CD4-positive, alpha-beta memory T cell (primary cell): ENCODE results near the gene B4GALNT4. TPM values are rescaled to one million over a fixed set of nuclear protein-coding genes. Genes with fewer than 3 reads are reported as not detected.

Experiments
- CTCF ChIA-PET: fragments of 350-600 bp; sonication (Branson Sonifier 250); formaldehyde crosslinking; loops from one replicate; lab custom pipeline; 2021; ENCODE audit warnings: inconsistent platforms; ENCODE audit not compliant: partially characterized antibody; lab: Charles Lee
- POLR2A ChIA-PET: fragments of 350-600 bp; sonication (Branson Sonifier 250); formaldehyde crosslinking; loops from one replicate; lab custom pipeline; 2021; ENCODE audit not compliant: partially characterized antibody; lab: Charles Lee
- DNase-seq, 5 donors: peaks; one replicate each; pipeline versions ENCODE4 v3.0.0 to v3.0.0-alpha.2; 2020 to 2022; ENCODE audit warnings: mixed read lengths in 1 of 5
- H3K27ac ChIP-seq: one replicate; pipeline ENCODE4 v1.7.0; 2013; ENCODE audit warnings: low read depth, low read length
- H3K27me3 ChIP-seq: 2 replicates; pipeline ENCODE4 v1.7.0; 2013; ENCODE audit warnings: mild to moderate bottlenecking, low read length, moderate library complexity; ENCODE audit not compliant: insufficient read depth
- H3K36me3 ChIP-seq: 2 replicates; pipeline ENCODE4 v1.7.0; 2013; ENCODE audit warnings: mild to moderate bottlenecking, low read length, moderate library complexity; ENCODE audit not compliant: insufficient read depth
- H3K4me1 ChIP-seq: 2 replicates; pipeline ENCODE4 v1.7.0; 2013; ENCODE audit warnings: mild to moderate bottlenecking, low read length, moderate library complexity; ENCODE audit not compliant: insufficient read depth
- H3K4me3 ChIP-seq, 2 donors: one replicate each; pipeline ENCODE4 v1.7.0; 2013; ENCODE audit warnings: low read length in 2 of 2, mild to moderate bottlenecking in 1 of 2
- H3K9me3 ChIP-seq, 2 donors: one replicate each; pipeline ENCODE4 v1.7.0; 2013; ENCODE audit warnings: low read length in 2 of 2, control low read depth in 1 of 2; ENCODE audit not compliant: control insufficient read depth in 1 of 2
- H3K27ac Mint-ChIP-seq, 7 donors: one replicate each; pipeline ENCODE4 v1.8.0; 2020 to 2021; ENCODE audit warnings: mixed read lengths in 7 of 7, mild to moderate bottlenecking in 6 of 7, inconsistent platforms in 3 of 7, moderate library complexity in 3 of 7
- H3K27me3 Mint-ChIP-seq, 2 donors: one replicate each; pipeline ENCODE4 v1.8.0; 2020 to 2021; ENCODE audit warnings: mixed read lengths in 2 of 2
- H3K36me3 Mint-ChIP-seq, 2 donors: one replicate each; pipeline ENCODE4 v1.8.0; 2020 to 2021; ENCODE audit warnings: mixed read lengths in 2 of 2, inconsistent platforms in 1 of 2, mild to moderate bottlenecking in 1 of 2
- H3K4me1 Mint-ChIP-seq, 4 donors: one replicate each; pipeline ENCODE4 v1.8.0; 2020 to 2021; ENCODE audit warnings: mixed read lengths in 4 of 4, mild to moderate bottlenecking in 1 of 4
- H3K4me3 Mint-ChIP-seq, 8 donors: one replicate each; pipeline ENCODE4 v1.8.0; 2020 to 2021; ENCODE audit warnings: mixed read lengths in 8 of 8, mild to moderate bottlenecking in 7 of 8, moderate library complexity in 6 of 8, inconsistent platforms in 3 of 8
- H3K9me3 Mint-ChIP-seq, 8 donors: one replicate each; pipeline ENCODE4 v1.8.0; 2020 to 2021; ENCODE audit warnings: mixed read lengths in 8 of 8, mild to moderate bottlenecking in 5 of 8, inconsistent platforms in 3 of 8, moderate library complexity in 1 of 8
- intact Hi-C: fragments of 100-400 bp; cut with micrococcal nuclease; formaldehyde crosslinking; loops from one replicate; pipeline ENCODE4 v1.15.1; 2023
- polyA plus RNA-seq, 2 donors: library from polyadenylated mRNA; unstranded; fragments of 300-500 nt; fragmentation: Illumina TruSeq; gene quantifications; one replicate each; pipeline ENCODE4 v1.2.3, GENCODE V29; 2021
- total RNA-seq, 2 experiments: library from RNA; stranded (reverse); gene quantifications; one replicate each; pipeline ENCODE4 v1.2.3, GENCODE V29; 2021

Gene B4GALNT4
- total and polyA plus RNA-seq, 4 experiments from 2014 or later = 2.2 to 2.4 TPM; not detected in 2

- H3K27me3 Mint-ChIP-seq = peaks cover 18 to 20% of the 10 kb centered on the region in 2 donors
- no peak overlapping the region for H3K4me3 ChIP-seq
- intact Hi-C loops = no loop called here
- CTCF ChIA-PET = interaction anchor here (0.8 to 5.4 kb wide), 16 partner anchors 10 to 158 kb away, joined by 3 to 67 read pairs (median 6); partner anchors contain the start of genes BET1L, IFITM2, PTDSS2 and RIC8A
- peaks cover 0 to 7% of the 10 kb centered on the region in 2 donors for H3K9me3 ChIP-seq
- POLR2A ChIA-PET = interaction anchor here (1.0 to 4.8 kb wide), 10 partner anchors 42 to 158 kb away, joined by 3 to 25 read pairs (median 5); partner anchors contain the start of genes BET1L, PGGHG and RIC8A
- peaks cover 0 to 5% of the 10 kb centered on the region in 2 donors for H3K36me3 Mint-ChIP-seq
- H3K9me3 Mint-ChIP-seq = peaks cover 0 to 6% (median 2%) of the 10 kb centered on the region in 8 donors
- peaks cover 22% of the 10 kb centered on the region for H3K27me3 ChIP-seq
- H3K27ac ChIP-seq = no peak overlapping the region
- H3K4me3 Mint-ChIP-seq = no peak overlapping the region
- no peak for DNase-seq
- H3K27ac Mint-ChIP-seq = no peak overlapping the region
- peaks cover 18% of the 10 kb centered on the region for H3K4me1 ChIP-seq
- no peaks in the 10 kb centered on the region for H3K36me3 ChIP-seq
- peaks cover 7 to 20% (median 15%) of the 10 kb centered on the region in 4 donors for H3K4me1 Mint-ChIP-seq
Observed at GRCh38 chr11:364991-365725, 4.1 kb upstream of the B4GALNT4 start.

GRCh38 chr11:365831-366230 is 3.5 kb upstream of the B4GALNT4 start:
- no peak overlapping the region for H3K27ac Mint-ChIP-seq
- H3K27ac ChIP-seq = no peak overlapping the region
- H3K36me3 ChIP-seq = no peaks in the 10 kb centered on the region
- CTCF ChIA-PET = interaction anchor here (1.2 to 5.4 kb wide), 4 partner anchors 11 to 57 kb away, joined by 3 to 34 read pairs (median 6); no protein-coding TSS in a partner anchor
- peaks cover 0 to 5% of the 10 kb centered on the region in 2 donors for H3K36me3 Mint-ChIP-seq
- peaks cover 18 to 24% of the 10 kb centered on the region in 2 donors for H3K27me3 Mint-ChIP-seq
- H3K9me3 ChIP-seq = peaks cover 0 to 4% of the 10 kb centered on the region in 2 donors
- H3K4me1 Mint-ChIP-seq = peaks cover 7 to 25% (median 15%) of the 10 kb centered on the region in 4 donors
- peaks cover 0 to 6% (median 1%) of the 10 kb centered on the region in 8 donors for H3K9me3 Mint-ChIP-seq
- peaks cover 22% of the 10 kb centered on the region for H3K27me3 ChIP-seq
- no peak for DNase-seq
- H3K4me3 Mint-ChIP-seq = no peak overlapping the region
- POLR2A ChIA-PET = interaction anchor here (1.9 kb wide), 1 partner anchor 41 kb away, joined by 5 read pairs; no protein-coding TSS in a partner anchor
- no peak overlapping the region for H3K4me3 ChIP-seq
- intact Hi-C loops = no loop called here
- H3K4me1 ChIP-seq = peaks cover 21% of the 10 kb centered on the region

- peaks cover 18 to 27% of the 10 kb centered on the region in 2 donors for H3K27me3 Mint-ChIP-seq
- Histone ChIP-seq H3K36me3 (no peaks in the 10 kb centered on the region), H3K4me1 (peaks cover 21% of the 10 kb centered on the region), H3K27me3 (peaks cover 22% of the 10 kb centered on the region), H3K4me3 (no peak overlapping the region), H3K9me3 (no peaks in the 10 kb centered on the region), H3K27ac (no peak overlapping the region)
- H3K27ac Mint-ChIP-seq = peak overlapping the region in 3 of 7 donors; percentile 42 to 75 (median 61)
- ChIA-PET POLR2A (interaction anchor here (1.2 to 1.4 kb wide), 2 partner anchors 37 to 46 kb away, joined by 3 to 4 read pairs; partner anchors contain the start of gene SIGIRR), CTCF (interaction anchor here (1.1 to 1.2 kb wide), 4 partner anchors 12 to 117 kb away, joined by 3 to 5 read pairs (median 3); no protein-coding TSS in a partner anchor)
- H3K9me3 Mint-ChIP-seq = peaks cover 0 to 3% (median 0%) of the 10 kb centered on the region in 8 donors
- H3K4me3 Mint-ChIP-seq = peak overlapping the region; percentile 47 to 82 (median 72)
- peaks cover 0 to 5% of the 10 kb centered on the region in 2 donors for H3K36me3 Mint-ChIP-seq
- intact Hi-C loops = no loop called here
- H3K4me1 Mint-ChIP-seq = peaks cover 7 to 25% (median 15%) of the 10 kb centered on the region in 4 donors
- no peak for DNase-seq
Observed at GRCh38 chr11:367956-368413, 1.3 kb upstream of the B4GALNT4 start.

GRCh38 chr11:368414-369335 is 624 bp upstream of the B4GALNT4 start:
- Mint-ChIP-seq H3K27me3 (peaks cover 18 to 27% of the 10 kb centered on the region in 2 donors), H3K4me1 (peaks cover 7 to 25% (median 15%) of the 10 kb centered on the region in 4 donors), H3K27ac (peak overlapping the region in 5 of 7 donors; percentile 61 to 91 (median 75)), H3K4me3 (peak overlapping the region; percentile 75 to 86 (median 81)), H3K9me3 (peaks cover 0 to 3% (median 0%) of the 10 kb centered on the region in 8 donors), H3K36me3 (peaks cover 0 to 5% of the 10 kb centered on the region in 2 donors)
- peaks cover 22% of the 10 kb centered on the region for H3K27me3 ChIP-seq
- H3K9me3 ChIP-seq = no peaks in the 10 kb centered on the region
- ChIA-PET CTCF (interaction anchor here (1.1 to 1.2 kb wide), 4 partner anchors 13 to 118 kb away, joined by 3 to 5 read pairs (median 3); no protein-coding TSS in a partner anchor), POLR2A (interaction anchor here (0.6 to 1.4 kb wide), 4 partner anchors 9 to 138 kb away, joined by 3 to 4 read pairs (median 3); partner anchors contain the start of gene SIGIRR)
- no peak overlapping the region for H3K4me3 ChIP-seq
- no peak overlapping the region for H3K27ac ChIP-seq
- intact Hi-C loops = no loop called here
- H3K36me3 ChIP-seq = no peaks in the 10 kb centered on the region
- peak in 1 of 5 donors; percentile 19 for DNase-seq
- peaks cover 21% of the 10 kb centered on the region for H3K4me1 ChIP-seq

GRCh38 chr11:370070-370941 is 1.0 kb downstream of the B4GALNT4 start:
- H3K36me3 ChIP-seq = no peaks in the 10 kb centered on the region
- intact Hi-C loops = no loop called here
- peaks cover 22% of the 10 kb centered on the region for H3K27me3 ChIP-seq
- H3K4me1 ChIP-seq = peaks cover 12% of the 10 kb centered on the region
- H3K4me1 Mint-ChIP-seq = peaks cover 5 to 22% (median 11%) of the 10 kb centered on the region in 4 donors
- H3K4me3 ChIP-seq = no peak overlapping the region
- no peak for DNase-seq
- peaks cover 0 to 5% of the 10 kb centered on the region in 2 donors for H3K36me3 Mint-ChIP-seq
- peak overlapping the region in 3 of 7 donors; percentile 36 to 64 (median 59) for H3K27ac Mint-ChIP-seq
- POLR2A ChIA-PET = interaction anchor here (1.0 to 1.2 kb wide), 2 partner anchors 47 to 163 kb away, joined by 3 read pairs; partner anchors contain the start of genes BET1L and RIC8A
- H3K4me3 Mint-ChIP-seq = peak overlapping the region; percentile 44 to 77 (median 58)
- H3K27me3 Mint-ChIP-seq = peaks cover 18 to 27% of the 10 kb centered on the region in 2 donors
- H3K27ac ChIP-seq = no peak overlapping the region
- no peaks in the 10 kb centered on the region for H3K9me3 ChIP-seq
- H3K9me3 Mint-ChIP-seq = peaks cover 0 to 1% (median 0%) of the 10 kb centered on the region in 8 donors
- CTCF ChIA-PET = interaction anchor here (0.9 kb wide), 1 partner anchor 9 kb away, joined by 3 read pairs; no protein-coding TSS in a partner anchor
